Measurements from ENCODE around the gene ITGA5.

ITGA5 gene

GRCh38 chr12:54419088-54419887 lies at the start of gene ITGA5:
Gene ITGA5, minus strand, starts transcription at chr12:54419266. Its CDS starts 68 bp downstream, at chr12:54419198.
- DNase-seq = peak; percentile 46

- DNase-seq = no peak
Observed at GRCh38 chr12:54465857-54466523, 46.9 kb upstream of the ITGA5 start.

GRCh38 chr12:54463484-54463883 lies 44.4 kb upstream of the ITGA5 start:
- DNase-seq = no peak

- DNase-seq = no peak
Observed at GRCh38 chr12:54463034-54463433, 44.0 kb upstream of the ITGA5 start.

GRCh38 chr12:54460317-54460923 lies 41.4 kb upstream of the ITGA5 start:
- DNase-seq = no peak

GRCh38 chr12:54459355-54459754 lies 40.3 kb upstream of the ITGA5 start:
- DNase-seq = no peak

GRCh38 chr12:54455760-54456469 lies 36.8 kb upstream of the ITGA5 start:
- DNase-seq = no peak

- DNase-seq = no peak
Observed at GRCh38 chr12:54452628-54453027, 33.6 kb upstream of the ITGA5 start.

- DNase-seq = no peak
Observed at GRCh38 chr12:54448344-54448743, 29.3 kb upstream of the ITGA5 start.

GRCh38 chr12:54447917-54448316 lies 28.9 kb upstream of the ITGA5 start:
- DNase-seq = no peak

- no peak for DNase-seq
Observed at GRCh38 chr12:54444206-54444605, 25.1 kb upstream of the ITGA5 start.

GRCh38 chr12:54443446-54443845 lies 24.4 kb upstream of the ITGA5 start:
- DNase-seq = no peak

- peak; percentile 10 for DNase-seq
Observed at GRCh38 chr12:54442961-54443360, 23.9 kb upstream of the ITGA5 start.

- DNase-seq = no peak
Observed at GRCh38 chr12:54442099-54442498, 23.0 kb upstream of the ITGA5 start.

GRCh38 chr12:54439521-54440255 lies 20.6 kb upstream of the ITGA5 start:
- DNase-seq = peak; percentile 75

- no peak for DNase-seq
Observed at GRCh38 chr12:54439096-54439495, 20.0 kb upstream of the ITGA5 start.

- DNase-seq = no peak
Observed at GRCh38 chr12:54438517-54438916, 19.5 kb upstream of the ITGA5 start.

GRCh38 chr12:54437697-54438096 lies 18.6 kb upstream of the ITGA5 start:
- no peak for DNase-seq

GRCh38 chr12:54437243-54437642 lies 18.2 kb upstream of the ITGA5 start:
- DNase-seq = no peak

GRCh38 chr12:54432815-54433164 lies 13.7 kb upstream of the ITGA5 start:
- no peak for DNase-seq

GRCh38 chr12:54431911-54432814 lies 13.1 kb upstream of the ITGA5 start:
- no peak for DNase-seq
